Naive thymus-derived CD8-positive, alpha-beta T cell (primary cell): Measurements from ENCODE around the gene RNF8. TPM values are rescaled to one million over a fixed set of nuclear protein-coding genes. Genes with fewer than 3 reads are reported as not detected.

Experiments
- polyA plus RNA-seq, 3 donors: library from polyadenylated mRNA; unstranded; fragments of 300-500 nt; fragmentation: Illumina TruSeq; gene quantifications; one replicate each; pipeline ENCODE4 v1.2.3, GENCODE V29; 2021
- total RNA-seq, 8 experiments: library from RNA in 2 of 8; stranded (reverse) in 2 of 8; gene quantifications; one replicate each; pipeline ENCODE4 v1.2.3 and lab custom pipeline; 2021 to 2026

RNF8 gene
- total and polyA plus RNA-seq, 5 experiments from 2014 or later: 9.1 to 17.2 (median 14.3) TPM

Other genes starting within 250 kb of the RNF8 start
- 10 to 100 TPM; 79.3 to 80.5 TPM for gene PIM1, start 183.8 kb upstream of the RNF8 start, total RNA-seq
- gene PIM1, start 183.8 kb upstream of the RNF8 start, polyA plus RNA-seq: 100 to 1,000 TPM; 106 to 196 (median 182) TPM
- 1 to 10 TPM; 9.4 to 9.5 TPM for gene TBC1D22B, start 96.2 kb upstream of the RNF8 start, total RNA-seq
- 1 to 10 TPM; 5.1 to 8.4 (median 5.4) TPM for gene TBC1D22B, start 96.2 kb upstream of the RNF8 start, polyA plus RNA-seq
- gene TMEM217, start 95.8 kb upstream of the RNF8 start, total RNA-seq: under 1 TPM; 0.42 to 0.96 TPM
- gene TMEM217, start 95.8 kb upstream of the RNF8 start, polyA plus RNA-seq: under 1 TPM; 0.24 to 0.71 (median 0.54) TPM
- gene CMTR1, start 79.2 kb downstream of the RNF8 start, total RNA-seq: 10 to 100 TPM; 65.1 to 66.8 TPM
- 10 to 100 TPM; 19.2 to 28.0 (median 24.0) TPM for gene CMTR1, start 79.2 kb downstream of the RNF8 start, polyA plus RNA-seq
- gene CCDC167, start 145.9 kb downstream of the RNF8 start, total RNA-seq: 10 to 100 TPM; 17.9 TPM
- gene CCDC167, start 145.9 kb downstream of the RNF8 start, polyA plus RNA-seq: 10 to 100 TPM; 64.3 to 74.7 (median 69.3) TPM